ENCODE data around the gene PIH1D2. TPM values are rescaled to one million over a fixed set of nuclear protein-coding genes. Genes with fewer than 3 reads are reported as not detected.

The PIH1D2 gene
- total and polyA plus RNA-seq, 9 of the 15 experiments (the other 6 are each of a cell fraction or from before 2014, with no cell fraction given): 1.5 to 5.4 (median 3.0) TPM

DNA sequence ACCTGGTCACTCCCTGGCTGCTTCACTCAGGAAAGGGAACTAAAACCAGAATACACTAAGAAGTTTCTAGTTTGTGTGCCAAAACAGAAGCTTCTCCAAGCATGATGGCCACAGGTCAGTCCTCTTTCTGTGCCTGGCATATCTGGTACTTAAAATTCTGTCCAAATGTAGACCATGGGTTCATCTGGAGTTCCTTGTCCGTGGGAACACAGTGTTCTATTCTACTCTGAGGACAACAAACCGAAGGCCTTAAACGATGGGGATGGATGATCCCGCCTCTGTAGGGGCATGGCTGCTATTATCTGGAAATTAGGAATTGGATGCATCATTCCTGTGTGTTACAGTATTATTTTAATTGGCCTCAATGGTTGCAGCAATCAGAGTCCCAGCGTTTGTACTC is 54.8 kb downstream of the PIH1D2 start (continued):
- no peak for TF ChIP-seq CBX8 (IDR thresholded peaks at IDR 0.05; ENCODE audit: borderline replicate concordance, extremely low read depth, low read depth, low read length, poor library complexity, severe bottlenecking)
- no peak for TF ChIP-seq KAT8 (IDR thresholded peaks at IDR 0.05; ENCODE audit: low read depth)

Small RNA genes within 50 kb of the gene (small RNA-seq; reads per million reads assigned to genes)
- gene AP000907.3 (not detected), gene RNU6-893P (not detected)

Other genes starting within 250 kb of the PIH1D2 start
Only the 7 nearest of the 16 such genes appear.
- 98.3 and 110 TPM in 2 replicates for gene DLAT, start 48.6 kb downstream of the PIH1D2 start, total RNA-seq (2014; rRNA removed)
- gene DLAT, start 48.6 kb downstream of the PIH1D2 start, total RNA-seq (2014; rRNA removed; fragmentation: Illumina TruSeq; extraction: Trizol): 130 and 140 TPM in 2 replicates
- 113 and 125 TPM in 2 replicates for gene DLAT, start 48.6 kb downstream of the PIH1D2 start, total RNA-seq (2015; rRNA removed; fragmentation: Illumina TruSeq; extraction: Trizol)
- 111 and 112 TPM in 2 replicates for gene DLAT, start 48.6 kb downstream of the PIH1D2 start, total RNA-seq (2021)
- gene DLAT, start 48.6 kb downstream of the PIH1D2 start, polyA plus RNA-seq (2011; rRNA removed): 95.1 and 105 TPM in 2 replicates
- 129 and 152 TPM in 2 replicates for gene DLAT, start 48.6 kb downstream of the PIH1D2 start, polyA plus RNA-seq (2014; fragmentation: Illumina TruSeq; extraction: Trizol)
- 10 to 100 TPM; 41.7 to 47.6 TPM for gene DLAT, start 48.6 kb downstream of the PIH1D2 start, polyA plus RNA-seq (2014; fragmentation: Nextera tagmentation; extraction: Ambion mirVana)
- gene DLAT, start 48.6 kb downstream of the PIH1D2 start, polyA plus RNA-seq (2014; rRNA removed): 83.9 and 85.9 TPM in 2 replicates
- gene NKAPD1, start 282 bp upstream of the PIH1D2 start, total RNA-seq (2014; rRNA removed): 26.8 and 28.2 TPM in 2 replicates
- 49.7 and 62.0 TPM in 2 replicates for gene NKAPD1, start 282 bp upstream of the PIH1D2 start, total RNA-seq (2014; rRNA removed; fragmentation: Illumina TruSeq; extraction: Trizol)
- 54.1 and 56.6 TPM in 2 replicates for gene NKAPD1, start 282 bp upstream of the PIH1D2 start, total RNA-seq (2015; rRNA removed; fragmentation: Illumina TruSeq; extraction: Trizol)
- 25.7 and 28.1 TPM in 2 replicates for gene NKAPD1, start 282 bp upstream of the PIH1D2 start, total RNA-seq (2021)
- 21.8 and 31.9 TPM in 2 replicates for gene NKAPD1, start 282 bp upstream of the PIH1D2 start, polyA plus RNA-seq (2011; rRNA removed)
- 50.7 and 73.5 TPM in 2 replicates for gene NKAPD1, start 282 bp upstream of the PIH1D2 start, polyA plus RNA-seq (2014; fragmentation: Illumina TruSeq; extraction: Trizol)
- gene NKAPD1, start 282 bp upstream of the PIH1D2 start, polyA plus RNA-seq (2014; fragmentation: Nextera tagmentation; extraction: Ambion mirVana): 10 to 100 TPM; 14.1 to 18.3 TPM
- 29.3 and 45.9 TPM in 2 replicates for gene NKAPD1, start 282 bp upstream of the PIH1D2 start, polyA plus RNA-seq (2014; rRNA removed)
- gene TIMM8B, start 12.7 kb upstream of the PIH1D2 start, total RNA-seq (2014; rRNA removed): 145 and 209 TPM in 2 replicates
- 108 and 117 TPM in 2 replicates for gene TIMM8B, start 12.7 kb upstream of the PIH1D2 start, total RNA-seq (2014; rRNA removed; fragmentation: Illumina TruSeq; extraction: Trizol)
- gene TIMM8B, start 12.7 kb upstream of the PIH1D2 start, total RNA-seq (2015; rRNA removed; fragmentation: Illumina TruSeq; extraction: Trizol): 106 and 117 TPM in 2 replicates
- gene TIMM8B, start 12.7 kb upstream of the PIH1D2 start, total RNA-seq (2021): 104 and 113 TPM in 2 replicates
- gene TIMM8B, start 12.7 kb upstream of the PIH1D2 start, polyA plus RNA-seq (2011; rRNA removed): 124 and 175 TPM in 2 replicates
- gene TIMM8B, start 12.7 kb upstream of the PIH1D2 start, polyA plus RNA-seq (2014; fragmentation: Illumina TruSeq; extraction: Trizol): 95.8 and 105 TPM in 2 replicates
- 100 to 1,000 TPM; 325 to 338 TPM for gene TIMM8B, start 12.7 kb upstream of the PIH1D2 start, polyA plus RNA-seq (2014; fragmentation: Nextera tagmentation; extraction: Ambion mirVana)
- gene TIMM8B, start 12.7 kb upstream of the PIH1D2 start, polyA plus RNA-seq (2014; rRNA removed): 200 and 208 TPM in 2 replicates
- gene SDHD, start 12.9 kb upstream of the PIH1D2 start, total RNA-seq (2014; rRNA removed): 117 and 150 TPM in 2 replicates
- 239 and 242 TPM in 2 replicates for gene SDHD, start 12.9 kb upstream of the PIH1D2 start, total RNA-seq (2014; rRNA removed; fragmentation: Illumina TruSeq; extraction: Trizol)
- gene SDHD, start 12.9 kb upstream of the PIH1D2 start, total RNA-seq (2015; rRNA removed; fragmentation: Illumina TruSeq; extraction: Trizol): 156 and 174 TPM in 2 replicates
- gene SDHD, start 12.9 kb upstream of the PIH1D2 start, total RNA-seq (2021): 176 and 197 TPM in 2 replicates
- gene SDHD, start 12.9 kb upstream of the PIH1D2 start, polyA plus RNA-seq (2011; rRNA removed): 276 and 303 TPM in 2 replicates
- gene SDHD, start 12.9 kb upstream of the PIH1D2 start, polyA plus RNA-seq (2014; fragmentation: Illumina TruSeq; extraction: Trizol): 201 and 215 TPM in 2 replicates
- gene SDHD, start 12.9 kb upstream of the PIH1D2 start, polyA plus RNA-seq (2014; fragmentation: Nextera tagmentation; extraction: Ambion mirVana): 1,000 to 10,000 TPM; 1,105 to 1,225 TPM
- 215 and 243 TPM in 2 replicates for gene SDHD, start 12.9 kb upstream of the PIH1D2 start, polyA plus RNA-seq (2014; rRNA removed)
- 3.3 and 5.4 TPM in 2 replicates for gene IL18, start 90.1 kb upstream of the PIH1D2 start, total RNA-seq (2014; rRNA removed)
- gene IL18, start 90.1 kb upstream of the PIH1D2 start, total RNA-seq (2014; rRNA removed; fragmentation: Illumina TruSeq; extraction: Trizol): 7.9 and 9.0 TPM in 2 replicates
- 7.4 and 8.0 TPM in 2 replicates for gene IL18, start 90.1 kb upstream of the PIH1D2 start, total RNA-seq (2015; rRNA removed; fragmentation: Illumina TruSeq; extraction: Trizol)
- gene IL18, start 90.1 kb upstream of the PIH1D2 start, total RNA-seq (2021): 3.5 and 6.0 TPM in 2 replicates
- 2.2 and 4.1 TPM in 2 replicates for gene IL18, start 90.1 kb upstream of the PIH1D2 start, polyA plus RNA-seq (2011; rRNA removed)
- gene IL18, start 90.1 kb upstream of the PIH1D2 start, polyA plus RNA-seq (2014; fragmentation: Illumina TruSeq; extraction: Trizol): 10.0 TPM in 2 replicates
- 1 to 10 TPM; 5.9 to 6.1 TPM for gene IL18, start 90.1 kb upstream of the PIH1D2 start, polyA plus RNA-seq (2014; fragmentation: Nextera tagmentation; extraction: Ambion mirVana)
- gene IL18, start 90.1 kb upstream of the PIH1D2 start, polyA plus RNA-seq (2014; rRNA removed): 7.4 and 8.9 TPM in 2 replicates
- gene TEX12, start 93.4 kb upstream of the PIH1D2 start, total RNA-seq (2014; rRNA removed): 0.65 TPM in 1 of 2 replicates, not detected in the other
- gene TEX12, start 93.4 kb upstream of the PIH1D2 start, total RNA-seq (2014; rRNA removed; fragmentation: Illumina TruSeq; extraction: Trizol): 0.73 and 1.0 TPM in 2 replicates
- 0.45 and 0.91 TPM in 2 replicates for gene TEX12, start 93.4 kb upstream of the PIH1D2 start, total RNA-seq (2015; rRNA removed; fragmentation: Illumina TruSeq; extraction: Trizol)
- 0.31 and 0.62 TPM in 2 replicates for gene TEX12, start 93.4 kb upstream of the PIH1D2 start, total RNA-seq (2021)
- gene TEX12, start 93.4 kb upstream of the PIH1D2 start, polyA plus RNA-seq (2011; rRNA removed): 0.10 and 0.28 TPM in 2 replicates
- gene TEX12, start 93.4 kb upstream of the PIH1D2 start, polyA plus RNA-seq (2014; fragmentation: Illumina TruSeq; extraction: Trizol): 0.39 and 0.61 TPM in 2 replicates
- 1 to 10 TPM; 1.4 to 2.3 TPM for gene TEX12, start 93.4 kb upstream of the PIH1D2 start, polyA plus RNA-seq (2014; fragmentation: Nextera tagmentation; extraction: Ambion mirVana)
- 0.20 and 0.28 TPM in 2 replicates for gene TEX12, start 93.4 kb upstream of the PIH1D2 start, polyA plus RNA-seq (2014; rRNA removed)
- gene BCO2, start 101.5 kb upstream of the PIH1D2 start, total RNA-seq (2014; rRNA removed): 0.69 TPM in 1 of 2 replicates, not detected in the other
- 0.54 and 1.0 TPM in 2 replicates for gene BCO2, start 101.5 kb upstream of the PIH1D2 start, total RNA-seq (2014; rRNA removed; fragmentation: Illumina TruSeq; extraction: Trizol)
- 0.91 and 1.4 TPM in 2 replicates for gene BCO2, start 101.5 kb upstream of the PIH1D2 start, total RNA-seq (2015; rRNA removed; fragmentation: Illumina TruSeq; extraction: Trizol)
- gene BCO2, start 101.5 kb upstream of the PIH1D2 start, total RNA-seq (2021): 0.42 and 0.60 TPM in 2 replicates
- gene BCO2, start 101.5 kb upstream of the PIH1D2 start, polyA plus RNA-seq (2011; rRNA removed): 0.52 and 0.58 TPM in 2 replicates
- 0.31 and 0.61 TPM in 2 replicates for gene BCO2, start 101.5 kb upstream of the PIH1D2 start, polyA plus RNA-seq (2014; fragmentation: Illumina TruSeq; extraction: Trizol)
- gene BCO2, start 101.5 kb upstream of the PIH1D2 start, polyA plus RNA-seq (2014; fragmentation: Nextera tagmentation; extraction: Ambion mirVana): under 1 TPM; 0.21 to 0.24 TPM
- 0.64 and 0.90 TPM in 2 replicates for gene BCO2, start 101.5 kb upstream of the PIH1D2 start, polyA plus RNA-seq (2014; rRNA removed)